Panc1 (cell line): ENCODE data around the gene GDPD5.

Source experiments
- POLR2AphosphoS5 ChIP-seq: IDR thresholded peaks from 2 replicates; pipeline ENCODE4 v1.6.1; 2012; ENCODE audit warnings: mild to moderate bottlenecking, low read depth, low read length, moderate library complexity
- TF ChIP-seq, protein P1 (sequence below): fragments of 450-650 bp; IDR thresholded peaks from 2 replicates; pipeline ENCODE4 v1.5.1; 2017; ENCODE audit warnings: mild to moderate bottlenecking
- TF ChIP-seq, protein P2 (sequence below), 2 experiments: IDR thresholded peaks; 2 replicates each; pipeline ENCODE4 v1.6.1; 2011 to 2012; ENCODE audit warnings: low read depth in 2 of 2, control low read depth in 1 of 2, low read length in 1 of 2, mild to moderate bottlenecking in 1 of 2, moderate library complexity in 1 of 2; ENCODE audit not compliant: insufficient read depth in 1 of 2

DNA sequence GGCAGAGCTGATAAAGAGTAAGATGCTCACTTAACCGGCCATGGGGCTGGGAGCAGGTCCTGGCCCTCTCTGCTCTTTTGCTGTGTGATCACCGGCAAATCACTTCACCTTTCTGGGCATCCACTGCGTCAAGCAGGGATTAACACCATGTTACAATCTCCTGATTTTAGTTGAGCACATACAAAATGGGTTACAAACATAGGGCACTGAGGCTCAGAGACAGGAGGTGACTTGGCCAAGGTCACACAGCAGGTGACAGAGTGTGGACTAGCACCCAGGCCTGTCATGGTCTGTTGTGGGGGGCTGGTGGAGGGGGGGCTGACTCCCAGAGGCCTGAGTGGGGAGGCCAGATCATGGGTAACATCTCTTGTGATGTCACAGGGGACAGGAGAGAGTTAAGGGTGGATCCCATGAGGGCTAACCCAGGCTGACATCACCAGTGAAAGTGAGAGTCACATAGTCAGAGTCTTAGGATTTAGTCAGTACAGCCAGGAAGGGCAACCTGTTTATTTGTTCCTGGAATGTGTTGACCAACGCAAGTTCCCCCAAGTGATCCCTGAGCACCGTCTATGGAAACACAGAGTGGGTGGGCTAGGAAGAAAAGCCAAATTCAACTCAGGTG, 27.8 kb downstream of the GDPD5 start:
- TF ChIP-seq, protein P1, sequence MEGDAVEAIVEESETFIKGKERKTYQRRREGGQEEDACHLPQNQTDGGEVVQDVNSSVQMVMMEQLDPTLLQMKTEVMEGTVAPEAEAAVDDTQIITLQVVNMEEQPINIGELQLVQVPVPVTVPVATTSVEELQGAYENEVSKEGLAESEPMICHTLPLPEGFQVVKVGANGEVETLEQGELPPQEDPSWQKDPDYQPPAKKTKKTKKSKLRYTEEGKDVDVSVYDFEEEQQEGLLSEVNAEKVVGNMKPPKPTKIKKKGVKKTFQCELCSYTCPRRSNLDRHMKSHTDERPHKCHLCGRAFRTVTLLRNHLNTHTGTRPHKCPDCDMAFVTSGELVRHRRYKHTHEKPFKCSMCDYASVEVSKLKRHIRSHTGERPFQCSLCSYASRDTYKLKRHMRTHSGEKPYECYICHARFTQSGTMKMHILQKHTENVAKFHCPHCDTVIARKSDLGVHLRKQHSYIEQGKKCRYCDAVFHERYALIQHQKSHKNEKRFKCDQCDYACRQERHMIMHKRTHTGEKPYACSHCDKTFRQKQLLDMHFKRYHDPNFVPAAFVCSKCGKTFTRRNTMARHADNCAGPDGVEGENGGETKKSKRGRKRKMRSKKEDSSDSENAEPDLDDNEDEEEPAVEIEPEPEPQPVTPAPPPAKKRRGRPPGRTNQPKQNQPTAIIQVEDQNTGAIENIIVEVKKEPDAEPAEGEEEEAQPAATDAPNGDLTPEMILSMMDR = no peak
- TF ChIP-seq, protein P2, sequence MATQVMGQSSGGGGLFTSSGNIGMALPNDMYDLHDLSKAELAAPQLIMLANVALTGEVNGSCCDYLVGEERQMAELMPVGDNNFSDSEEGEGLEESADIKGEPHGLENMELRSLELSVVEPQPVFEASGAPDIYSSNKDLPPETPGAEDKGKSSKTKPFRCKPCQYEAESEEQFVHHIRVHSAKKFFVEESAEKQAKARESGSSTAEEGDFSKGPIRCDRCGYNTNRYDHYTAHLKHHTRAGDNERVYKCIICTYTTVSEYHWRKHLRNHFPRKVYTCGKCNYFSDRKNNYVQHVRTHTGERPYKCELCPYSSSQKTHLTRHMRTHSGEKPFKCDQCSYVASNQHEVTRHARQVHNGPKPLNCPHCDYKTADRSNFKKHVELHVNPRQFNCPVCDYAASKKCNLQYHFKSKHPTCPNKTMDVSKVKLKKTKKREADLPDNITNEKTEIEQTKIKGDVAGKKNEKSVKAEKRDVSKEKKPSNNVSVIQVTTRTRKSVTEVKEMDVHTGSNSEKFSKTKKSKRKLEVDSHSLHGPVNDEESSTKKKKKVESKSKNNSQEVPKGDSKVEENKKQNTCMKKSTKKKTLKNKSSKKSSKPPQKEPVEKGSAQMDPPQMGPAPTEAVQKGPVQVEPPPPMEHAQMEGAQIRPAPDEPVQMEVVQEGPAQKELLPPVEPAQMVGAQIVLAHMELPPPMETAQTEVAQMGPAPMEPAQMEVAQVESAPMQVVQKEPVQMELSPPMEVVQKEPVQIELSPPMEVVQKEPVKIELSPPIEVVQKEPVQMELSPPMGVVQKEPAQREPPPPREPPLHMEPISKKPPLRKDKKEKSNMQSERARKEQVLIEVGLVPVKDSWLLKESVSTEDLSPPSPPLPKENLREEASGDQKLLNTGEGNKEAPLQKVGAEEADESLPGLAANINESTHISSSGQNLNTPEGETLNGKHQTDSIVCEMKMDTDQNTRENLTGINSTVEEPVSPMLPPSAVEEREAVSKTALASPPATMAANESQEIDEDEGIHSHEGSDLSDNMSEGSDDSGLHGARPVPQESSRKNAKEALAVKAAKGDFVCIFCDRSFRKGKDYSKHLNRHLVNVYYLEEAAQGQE (IDR thresholded peaks at IDR 0.05; ENCODE audit: insufficient read depth in 1 of 2, low read depth in 2 of 2, low read length in 1 of 2) = no peak
- TF ChIP-seq POLR2AphosphoS5 = no peak
